GM19438 (cell line): ENCODE data around the gene FAM114A1.
"Not testable (repeated sequence)": the region's sequence is repeated elsewhere in the genome, so short reads cannot be mapped to it uniquely, and the experiment has no call there.

Experiments used
- ATAC-seq: cut with Tn5 transposase; IDR thresholded peaks from one replicate; pipeline ENCODE4 v1.9.1; 2021; ENCODE audit warnings: low read depth; ENCODE audit not compliant: unreplicated experiment

FAM114A1 gene

GRCh38 chr4:38958453-38959190, 91.0 kb downstream of the FAM114A1 start:
- peak; percentile 68 for ATAC-seq

GRCh38 chr4:38959248-38959647, 91.6 kb downstream of the FAM114A1 start:
- ATAC-seq = not testable (repeated sequence)

DNA sequence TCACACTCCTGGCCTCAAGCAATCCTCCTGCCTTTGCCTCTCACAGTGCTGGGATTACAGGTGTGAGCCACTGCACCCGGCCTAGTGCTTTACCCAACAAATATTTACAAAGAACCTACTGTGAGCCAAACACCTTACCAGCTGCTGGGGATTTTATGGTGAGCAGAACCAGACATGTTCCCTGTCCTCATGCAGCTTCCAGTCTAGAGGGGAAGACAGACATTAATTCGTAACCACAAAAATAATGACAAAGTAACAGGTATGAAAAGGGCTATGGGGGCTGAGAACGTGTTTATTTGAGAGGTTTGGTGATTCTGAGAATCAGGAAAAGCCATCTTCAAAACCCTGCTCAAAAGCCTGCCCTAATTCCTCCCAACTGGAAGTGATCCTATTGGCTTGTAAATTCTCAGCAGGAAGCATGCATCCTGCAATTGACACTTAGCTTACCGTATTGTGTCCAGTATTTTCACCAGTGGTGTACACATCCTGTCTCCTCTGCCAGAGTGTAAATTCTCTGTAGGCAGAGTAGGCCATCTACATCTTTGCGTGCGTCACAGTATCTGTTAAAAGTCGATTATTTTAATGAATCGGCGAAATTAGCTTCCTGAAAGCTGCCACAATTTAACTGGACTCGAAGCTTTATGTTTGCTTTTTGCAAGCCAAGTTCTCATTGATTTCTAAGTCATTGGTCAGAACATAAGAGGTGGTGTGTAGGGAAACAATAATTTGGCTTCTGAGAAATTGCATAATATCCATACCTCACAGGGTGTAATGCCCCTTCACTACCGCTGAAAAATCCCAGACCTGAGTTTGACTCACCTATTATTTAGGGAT, 97.6 kb downstream of the FAM114A1 start:
- ATAC-seq = no peak

GRCh38 chr4:38965866-38966265, 98.3 kb downstream of the FAM114A1 start:
- no peak for ATAC-seq

DNA sequence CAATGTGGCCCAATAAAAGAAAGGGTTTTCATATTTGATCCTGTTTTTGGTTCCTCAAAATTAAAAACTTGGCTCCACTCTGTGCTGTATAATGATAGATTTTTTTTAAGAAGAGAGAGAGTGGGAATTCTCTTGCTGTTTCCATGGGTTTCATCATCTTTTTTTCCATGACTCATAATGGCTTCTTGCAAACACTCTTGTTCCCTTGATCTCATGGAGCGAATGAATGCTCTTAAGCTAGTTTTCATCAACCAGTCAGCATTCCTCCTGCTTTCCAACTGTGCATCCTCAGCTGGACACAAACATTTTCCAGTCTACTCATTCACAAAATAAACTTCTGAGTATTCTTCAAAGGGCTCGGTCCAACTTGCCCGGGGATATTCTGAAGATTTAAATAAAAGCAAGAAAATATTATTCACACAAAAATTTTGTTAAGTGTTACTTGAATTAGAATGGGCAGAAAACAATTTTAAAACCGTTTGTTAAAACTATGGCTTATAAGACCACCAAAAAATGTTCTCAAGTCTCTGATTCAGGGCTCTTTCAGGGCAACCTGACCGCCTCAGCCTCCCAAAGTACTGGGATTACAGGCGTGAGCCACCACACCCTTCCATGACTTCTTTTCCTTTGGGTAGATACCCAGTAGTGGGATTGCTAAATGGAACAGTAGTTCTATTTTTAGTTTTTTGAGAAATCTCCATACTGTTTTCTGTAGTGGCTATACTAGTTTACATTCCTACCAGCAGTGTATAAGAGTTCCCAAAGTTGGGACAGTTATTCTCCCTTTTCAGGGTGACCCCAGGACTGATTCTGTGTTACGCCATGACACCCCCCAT, 99.9 kb downstream of the FAM114A1 start:
- no peak for ATAC-seq

DNA sequence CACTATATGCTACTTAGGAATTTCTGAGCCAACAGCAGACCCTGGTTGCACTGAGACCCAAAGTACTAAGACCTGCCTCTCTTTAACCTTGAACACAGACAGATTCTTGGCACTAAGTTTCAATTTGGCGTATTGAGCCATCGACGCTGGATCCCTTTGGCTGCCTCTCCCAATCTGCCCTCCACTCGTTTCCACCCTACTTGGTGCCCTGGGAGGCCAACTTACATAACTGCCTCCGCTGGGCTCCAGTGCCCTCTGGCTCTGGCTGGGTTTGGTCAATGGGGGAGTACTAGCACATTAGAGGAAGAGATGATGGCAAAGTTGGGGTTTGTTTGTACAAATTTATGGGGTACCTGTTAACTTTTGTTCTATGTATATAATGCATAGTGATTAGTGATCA, 101.1 kb downstream of the FAM114A1 start:
- no peak for ATAC-seq

DNA sequence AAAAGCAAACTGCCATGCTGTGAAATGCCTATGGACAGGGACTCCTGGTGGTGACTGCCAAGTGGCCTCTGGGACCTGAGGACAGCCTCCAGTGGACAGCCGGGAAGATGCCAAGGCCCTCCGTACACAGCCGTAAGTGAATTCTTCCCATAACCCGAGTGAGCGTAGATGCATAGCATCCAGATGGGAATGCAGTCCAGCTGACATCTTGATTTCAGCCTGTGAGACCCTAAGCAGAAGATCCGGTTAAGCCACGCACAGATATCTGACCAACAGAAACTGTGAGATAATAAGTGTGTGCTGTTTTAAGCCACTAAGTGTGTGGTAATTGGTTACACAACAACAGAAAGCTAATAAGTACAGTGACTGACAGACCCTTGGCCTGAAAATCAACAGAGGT, 108.7 kb downstream of the FAM114A1 start:
- no peak for ATAC-seq

DNA sequence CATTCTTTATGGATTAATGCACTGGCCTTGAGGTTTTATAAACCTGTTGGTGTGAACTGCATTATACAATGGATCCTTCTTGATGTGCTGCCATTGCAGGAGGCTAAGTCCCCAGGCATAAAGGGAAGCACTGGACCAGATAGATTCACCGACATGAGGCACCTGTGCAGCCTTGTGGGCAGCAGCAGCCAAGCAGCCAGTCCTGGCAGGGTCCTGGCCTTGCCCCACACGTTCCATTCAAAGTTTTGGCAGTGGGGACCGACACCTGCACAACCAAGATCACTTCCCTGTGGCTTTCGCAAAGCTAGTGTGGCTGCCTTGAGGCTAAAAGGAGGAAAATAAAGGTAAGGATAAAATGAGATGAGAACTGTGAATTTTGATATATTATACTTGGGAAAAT, 111.5 kb downstream of the FAM114A1 start:
- no peak for ATAC-seq

GRCh38 chr4:38979511-38980230, 112.1 kb downstream of the FAM114A1 start:
- no peak for ATAC-seq

GRCh38 chr4:38980903-38981676, 113.5 kb downstream of the FAM114A1 start:
- ATAC-seq = no peak

- ATAC-seq = no peak
Measured at GRCh38 chr4:38982361-38983095, 114.9 kb downstream of the FAM114A1 start.

GRCh38 chr4:38983291-38983690, 115.7 kb downstream of the FAM114A1 start:
- ATAC-seq = no peak

- no peak for ATAC-seq
Measured at GRCh38 chr4:38983787-38984598, 116.4 kb downstream of the FAM114A1 start.

DNA sequence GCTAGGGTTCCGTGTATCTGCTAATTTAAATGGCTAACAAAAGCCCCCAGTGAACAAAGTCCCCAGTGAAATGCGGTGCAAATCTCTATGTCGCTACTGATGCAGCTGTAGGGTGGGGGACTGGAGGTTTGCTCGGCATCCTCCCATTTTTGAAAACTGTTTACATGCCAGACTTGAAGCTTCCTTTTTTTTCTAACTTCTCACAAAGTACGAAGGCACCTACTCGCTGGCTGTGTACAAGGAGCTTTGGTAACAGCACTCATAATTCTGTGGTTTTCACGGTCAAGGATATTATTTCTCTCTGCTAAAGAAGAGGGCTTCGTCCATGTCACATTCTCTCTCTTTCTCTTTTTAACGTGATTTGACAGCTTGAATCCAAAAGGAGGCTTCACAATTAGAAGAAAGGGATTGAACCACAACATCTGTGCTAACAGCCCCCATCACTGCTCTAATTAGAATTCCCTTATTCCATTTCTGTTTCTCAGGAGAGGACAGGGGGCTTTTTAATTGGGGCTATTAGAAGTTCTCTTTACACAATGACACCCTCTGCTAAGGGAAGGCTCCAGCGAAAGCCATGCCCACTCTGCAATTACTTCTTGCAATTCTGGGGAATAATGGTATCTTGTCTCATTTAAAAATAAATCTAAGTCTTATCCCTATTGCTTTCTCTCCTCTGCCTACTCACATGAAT, 117.9 kb downstream of the FAM114A1 start:
- ATAC-seq = no peak

DNA sequence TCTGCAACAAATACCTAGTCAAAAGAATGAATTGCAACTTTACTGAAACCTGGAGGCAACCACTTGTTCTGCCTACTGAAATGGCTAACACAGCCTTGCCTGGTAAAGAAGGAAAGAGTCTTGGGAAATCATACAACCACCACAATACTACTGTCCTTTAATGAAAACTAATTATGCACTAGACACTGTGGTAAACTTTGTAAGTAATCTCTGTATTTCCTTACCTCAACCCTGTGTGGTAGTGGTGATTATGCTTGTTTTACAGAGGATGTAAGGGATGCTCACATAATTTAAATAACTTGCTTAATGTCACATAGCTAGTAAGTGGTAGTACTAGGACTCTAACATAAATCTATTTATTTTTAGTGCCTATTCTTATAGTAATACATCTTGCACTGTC, 119.9 kb downstream of the FAM114A1 start:
- ATAC-seq = no peak

DNA sequence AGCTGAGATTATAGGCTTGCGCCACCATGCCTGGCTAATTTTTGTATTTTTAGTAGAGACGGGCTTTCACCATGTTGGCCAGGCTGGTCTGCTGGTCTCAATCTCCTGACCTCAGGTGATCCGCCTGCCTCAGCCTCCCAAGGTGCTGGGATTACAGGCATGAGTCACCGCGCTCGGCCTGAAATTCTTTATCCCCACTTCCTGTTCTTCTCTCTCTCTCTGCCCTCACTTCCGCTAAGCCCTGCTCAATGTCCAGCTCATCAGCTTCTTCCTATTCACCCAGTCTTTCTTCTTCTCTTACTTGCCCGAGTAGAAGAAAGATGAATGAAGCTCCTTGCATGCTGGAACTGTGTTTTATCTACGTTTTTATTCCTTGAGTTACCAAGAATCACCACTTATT, 120.7 kb downstream of the FAM114A1 start:
- ATAC-seq = not testable (repeated sequence)

DNA sequence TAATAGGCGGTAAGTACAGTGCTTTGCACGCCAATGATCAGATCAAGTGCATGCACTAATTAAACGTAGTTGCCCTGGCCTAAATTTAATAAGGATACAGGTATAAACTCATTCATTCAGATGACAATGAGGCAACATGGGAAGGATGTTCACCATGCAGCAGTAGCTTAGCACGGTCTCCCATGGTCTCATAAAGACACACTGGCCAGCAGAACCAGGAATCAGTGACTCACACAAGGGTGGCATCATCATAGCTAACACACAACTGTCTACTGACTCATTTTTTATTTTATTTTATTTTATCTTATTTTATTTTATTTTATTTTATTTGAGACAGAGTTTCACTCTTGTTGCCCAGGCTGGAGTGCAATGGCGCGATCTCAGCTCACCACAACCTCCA, 121.9 kb downstream of the FAM114A1 start:
- no peak for ATAC-seq

DNA sequence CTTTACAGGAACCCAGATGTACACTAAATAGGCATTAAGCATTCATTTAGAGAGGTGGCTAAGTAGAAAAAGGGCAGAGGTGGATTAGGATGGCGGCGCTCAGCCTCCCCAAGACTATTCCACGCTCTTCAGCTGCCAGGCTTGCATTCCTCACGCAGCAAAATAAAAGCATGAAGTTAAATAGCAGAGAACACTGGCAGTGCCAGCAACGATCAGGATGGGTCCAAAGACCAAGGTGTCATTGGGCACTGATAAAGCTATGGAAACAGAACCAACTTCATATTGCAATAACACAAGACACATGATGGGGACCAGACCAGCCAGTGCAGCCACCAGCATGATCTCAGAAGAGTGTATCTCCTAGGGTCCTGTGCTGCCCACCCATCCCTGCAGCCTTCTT, 122.6 kb downstream of the FAM114A1 start:
- ATAC-seq = no peak
